ENCODE data around the gene TRAPPC3.
"Not testable (repeated sequence)": the region's sequence is repeated elsewhere in the genome, so short reads cannot be mapped to it uniquely, and the experiment has no call there.

Gene TRAPPC3

DNA sequence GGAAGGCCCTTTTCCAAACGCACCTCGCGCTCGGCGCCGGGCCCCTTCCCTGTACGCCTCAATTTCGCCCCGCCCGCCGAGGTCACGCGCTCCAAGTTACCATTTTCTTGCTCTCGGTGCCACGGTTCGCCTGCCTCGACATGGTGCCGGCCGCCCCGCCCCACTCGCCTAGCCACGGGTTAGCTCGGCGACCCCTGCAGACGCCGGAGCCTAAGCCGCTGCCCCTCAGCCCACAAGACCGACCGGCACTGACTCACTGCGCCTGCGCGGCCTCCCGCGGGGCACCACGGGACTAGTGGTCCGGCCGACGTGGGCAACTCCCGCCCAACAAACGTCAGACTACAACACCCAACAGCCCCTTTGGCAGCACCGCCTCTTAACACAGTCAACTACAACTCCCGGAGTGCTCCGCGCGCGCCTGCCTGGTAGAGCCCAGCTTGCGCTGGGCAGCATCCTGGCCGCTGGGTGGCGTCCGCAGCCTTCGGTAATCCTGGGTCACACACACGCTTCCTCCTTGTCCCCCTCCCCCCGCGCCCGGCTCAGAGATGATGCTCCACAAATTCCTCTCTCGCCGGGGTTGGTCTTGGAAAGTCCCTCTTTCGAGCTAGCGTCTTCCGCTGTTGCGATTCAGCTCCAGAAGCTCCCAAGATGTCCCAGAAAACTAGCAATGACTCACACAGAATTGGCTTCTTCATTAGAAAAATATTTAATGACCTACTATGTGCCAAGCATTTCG is at the start of gene TRAPPC3:
Gene TRAPPC3 (minus strand): TSS at position 250 of the 736 bp plus-strand sequence. CDS start 108 bp downstream, at position 142.
- peak; percentile 98 for DNase-seq
- in situ Hi-C loops (cut with HindIII; ENCODE audit: low pct_ligation_motif_present, low pct_unique_long_range_greater_than_20kb, low sequenced_read_pairs) = loop anchor here (25.0 kb wide), 1 partner anchor 138 kb away; no protein-coding TSS in a partner anchor

- DNase-seq = no peak
- in situ Hi-C loops (cut with HindIII; ENCODE audit: low pct_ligation_motif_present, low pct_unique_long_range_greater_than_20kb, low sequenced_read_pairs) = no loop called here
Observed at GRCh38 chr1:36198641-36199040, 49.4 kb upstream of the TRAPPC3 start.

- in situ Hi-C loops (cut with HindIII; ENCODE audit: low pct_ligation_motif_present, low pct_unique_long_range_greater_than_20kb, low sequenced_read_pairs); DNase-seq: not testable (repeated sequence)
Observed at GRCh38 chr1:36196805-36197204, 47.5 kb upstream of the TRAPPC3 start.

- in situ Hi-C loops (cut with HindIII; ENCODE audit: low pct_ligation_motif_present, low pct_unique_long_range_greater_than_20kb, low sequenced_read_pairs) = no loop called here
- peak; percentile 83 for DNase-seq
Observed at GRCh38 chr1:36187800-36188593, 38.7 kb upstream of the TRAPPC3 start.

GRCh38 chr1:36183309-36183856 is 34.1 kb upstream of the TRAPPC3 start:
- in situ Hi-C loops (cut with HindIII; ENCODE audit: low pct_ligation_motif_present, low pct_unique_long_range_greater_than_20kb, low sequenced_read_pairs) = no loop called here
- no peak for DNase-seq

DNA sequence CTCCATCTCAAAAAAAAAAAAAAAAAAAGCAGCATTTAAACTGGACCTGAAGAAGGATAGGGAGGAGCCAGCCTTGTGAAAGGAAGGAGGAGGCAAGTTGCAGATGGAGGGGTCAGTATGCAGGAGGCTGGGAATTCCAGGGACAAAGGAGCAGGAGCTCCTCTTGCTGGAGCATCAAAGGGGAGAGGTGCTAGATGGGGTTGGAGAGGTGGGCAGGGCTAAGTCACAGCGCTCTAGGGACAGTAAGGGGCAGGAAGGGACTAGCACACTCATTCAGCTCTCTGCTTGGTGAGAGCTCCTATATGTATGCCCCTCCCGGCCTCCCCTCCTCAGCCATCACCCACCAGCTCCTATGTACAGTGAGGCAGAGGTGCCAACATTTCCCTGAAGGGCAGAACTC is 33.4 kb upstream of the TRAPPC3 start:
- no peak for DNase-seq
- in situ Hi-C loops (cut with HindIII; ENCODE audit: low pct_ligation_motif_present, low pct_unique_long_range_greater_than_20kb, low sequenced_read_pairs) = no loop called here

DNA sequence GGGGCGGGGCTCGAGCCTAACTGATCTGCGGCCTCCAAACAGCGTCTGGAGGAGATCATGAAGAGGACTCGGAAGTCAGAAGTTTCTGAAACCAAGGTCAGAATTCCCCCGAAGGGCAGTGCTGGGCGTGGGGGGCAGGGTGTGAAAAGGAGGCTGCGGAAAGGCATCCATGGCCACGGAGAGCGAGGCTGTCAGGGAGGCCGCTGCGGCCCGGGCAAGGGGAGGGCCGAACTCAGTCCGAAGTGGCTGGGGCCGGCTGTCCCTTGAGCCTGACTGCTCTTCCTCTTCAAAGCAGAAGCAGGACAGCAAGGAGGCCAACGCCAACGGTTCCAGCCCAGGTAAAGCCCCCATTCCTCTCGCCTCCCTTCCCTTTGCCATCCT is 29.9 kb upstream of the TRAPPC3 start:
- DNase-seq = no peak
- in situ Hi-C loops (cut with HindIII; ENCODE audit: low pct_ligation_motif_present, low pct_unique_long_range_greater_than_20kb, low sequenced_read_pairs) = no loop called here

- no peak for DNase-seq
- in situ Hi-C loops (cut with HindIII; ENCODE audit: low pct_ligation_motif_present, low pct_unique_long_range_greater_than_20kb, low sequenced_read_pairs) = no loop called here
Observed at GRCh38 chr1:36178471-36179219, 29.4 kb upstream of the TRAPPC3 start.

GRCh38 chr1:36177589-36178431 is 28.5 kb upstream of the TRAPPC3 start:
- in situ Hi-C loops (cut with HindIII; ENCODE audit: low pct_ligation_motif_present, low pct_unique_long_range_greater_than_20kb, low sequenced_read_pairs) = no loop called here
- no peak for DNase-seq

GRCh38 chr1:36176106-36176949 is 27.0 kb upstream of the TRAPPC3 start:
- in situ Hi-C loops (cut with HindIII; ENCODE audit: low pct_ligation_motif_present, low pct_unique_long_range_greater_than_20kb, low sequenced_read_pairs) = no loop called here
- DNase-seq = no peak

DNA sequence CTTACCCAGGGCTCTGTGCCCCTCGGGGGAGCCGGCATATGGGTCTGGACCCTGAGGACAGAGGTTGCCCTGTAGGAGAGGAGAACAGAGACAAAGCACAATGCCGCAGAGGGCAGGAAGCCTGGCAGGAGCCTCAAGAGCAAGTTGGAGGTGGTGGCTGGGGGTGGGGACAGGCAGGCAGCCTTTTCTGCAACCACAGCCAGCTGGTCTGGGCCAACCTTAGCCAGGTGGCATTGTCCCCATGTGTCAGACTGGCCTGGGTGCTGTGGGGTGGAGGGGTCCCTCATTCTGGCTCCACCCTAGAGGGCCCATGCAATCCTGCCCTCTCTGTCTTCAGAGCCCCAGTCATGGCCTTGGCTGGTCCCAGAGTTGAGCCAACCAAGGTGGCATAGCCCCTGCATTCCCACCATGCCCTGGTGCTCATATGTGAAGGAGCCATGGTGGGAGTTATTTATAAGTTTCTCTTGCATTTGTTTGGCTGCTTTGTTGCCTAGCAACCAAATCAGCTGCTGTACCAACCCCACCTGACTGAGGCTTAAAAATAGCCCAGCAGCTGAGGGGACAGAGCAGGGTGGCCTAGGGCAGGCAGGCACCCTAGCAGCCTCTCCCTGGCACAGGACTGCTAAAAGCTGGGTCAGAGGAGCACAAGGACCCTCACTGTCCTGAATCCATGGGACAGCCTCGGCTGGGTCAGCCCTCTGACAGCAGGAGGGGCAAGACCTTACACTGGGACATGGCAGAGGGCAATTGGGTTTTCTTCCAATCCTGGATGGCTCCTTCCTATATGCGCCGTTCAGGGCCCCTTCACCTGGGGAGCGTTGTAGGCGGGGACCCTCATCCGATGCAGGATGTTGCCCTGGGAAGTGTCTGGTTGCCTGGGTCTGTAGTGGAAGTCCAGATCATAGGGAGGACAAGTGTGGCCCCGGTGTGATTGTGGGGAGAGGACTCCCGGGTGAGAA is 26.1 kb upstream of the TRAPPC3 start:
- DNase-seq = no peak
- in situ Hi-C loops (cut with HindIII; ENCODE audit: low pct_ligation_motif_present, low pct_unique_long_range_greater_than_20kb, low sequenced_read_pairs) = no loop called here

- in situ Hi-C loops (cut with HindIII; ENCODE audit: low pct_ligation_motif_present, low pct_unique_long_range_greater_than_20kb, low sequenced_read_pairs) = no loop called here
- DNase-seq = no peak
Observed at GRCh38 chr1:36174713-36175112, 25.4 kb upstream of the TRAPPC3 start.

- peak; percentile 50 for DNase-seq
- in situ Hi-C loops (cut with HindIII; ENCODE audit: low pct_ligation_motif_present, low pct_unique_long_range_greater_than_20kb, low sequenced_read_pairs) = no loop called here
Observed at GRCh38 chr1:36172983-36173382, 23.7 kb upstream of the TRAPPC3 start.

GRCh38 chr1:36172017-36172747 is 22.9 kb upstream of the TRAPPC3 start:
- in situ Hi-C loops (cut with HindIII; ENCODE audit: low pct_ligation_motif_present, low pct_unique_long_range_greater_than_20kb, low sequenced_read_pairs) = no loop called here
- DNase-seq = no peak

- in situ Hi-C loops (cut with HindIII; ENCODE audit: low pct_ligation_motif_present, low pct_unique_long_range_greater_than_20kb, low sequenced_read_pairs) = no loop called here
- no peak for DNase-seq
Observed at GRCh38 chr1:36170643-36171412, 21.5 kb upstream of the TRAPPC3 start.

Data from ACHN (cell line).